PFSK-1 (cell line): ENCODE results near the gene MMP15.

Experiments
- POLR2AphosphoS5 ChIP-seq: IDR thresholded peaks from 2 replicates; pipeline ENCODE4 v1.6.1; 2012; ENCODE audit warnings: low read depth, mild to moderate bottlenecking, control low read depth, low read length, moderate library complexity
- TAF1 ChIP-seq: IDR thresholded peaks from 2 replicates; pipeline ENCODE4 v1.6.1; 2012; ENCODE audit warnings: low read length, control low read depth, borderline replicate concordance; ENCODE audit not compliant: insufficient read depth
- TF ChIP-seq, protein P1 (sequence below), 2 experiments: IDR thresholded peaks; 2 replicates each; pipeline versions ENCODE4 v1.6.1 to v1.8.0; 2011 to 2012; ENCODE audit warnings: low read depth in 2 of 2, low read length in 2 of 2, control low read depth in 1 of 2, inconsistent platforms in 1 of 2, mild to moderate bottlenecking in 1 of 2, moderate library complexity in 1 of 2; ENCODE audit not compliant: insufficient read depth in 1 of 2

DNA sequence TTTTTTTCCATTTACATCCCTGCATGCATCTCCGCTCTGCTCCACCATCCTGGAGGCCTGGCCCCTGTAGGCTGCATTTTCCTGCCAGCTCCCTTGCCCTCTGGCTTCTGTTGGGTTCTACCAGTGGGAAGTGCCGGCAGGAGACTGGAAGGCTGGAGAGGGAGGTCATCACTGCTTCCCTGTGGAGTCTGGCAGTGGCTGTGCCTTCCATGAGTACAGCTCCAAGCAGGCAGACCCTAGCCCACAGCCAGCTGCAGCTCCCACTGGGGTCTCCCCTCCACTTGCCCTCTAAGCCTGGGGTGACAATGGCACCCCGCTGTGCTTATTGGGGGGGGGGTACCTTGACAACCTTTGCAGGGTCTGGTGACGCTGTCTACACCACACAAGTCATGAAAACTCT, 37.3 kb downstream of the MMP15 start:
- no peak for TF ChIP-seq POLR2AphosphoS5
- TF ChIP-seq, protein P1, sequence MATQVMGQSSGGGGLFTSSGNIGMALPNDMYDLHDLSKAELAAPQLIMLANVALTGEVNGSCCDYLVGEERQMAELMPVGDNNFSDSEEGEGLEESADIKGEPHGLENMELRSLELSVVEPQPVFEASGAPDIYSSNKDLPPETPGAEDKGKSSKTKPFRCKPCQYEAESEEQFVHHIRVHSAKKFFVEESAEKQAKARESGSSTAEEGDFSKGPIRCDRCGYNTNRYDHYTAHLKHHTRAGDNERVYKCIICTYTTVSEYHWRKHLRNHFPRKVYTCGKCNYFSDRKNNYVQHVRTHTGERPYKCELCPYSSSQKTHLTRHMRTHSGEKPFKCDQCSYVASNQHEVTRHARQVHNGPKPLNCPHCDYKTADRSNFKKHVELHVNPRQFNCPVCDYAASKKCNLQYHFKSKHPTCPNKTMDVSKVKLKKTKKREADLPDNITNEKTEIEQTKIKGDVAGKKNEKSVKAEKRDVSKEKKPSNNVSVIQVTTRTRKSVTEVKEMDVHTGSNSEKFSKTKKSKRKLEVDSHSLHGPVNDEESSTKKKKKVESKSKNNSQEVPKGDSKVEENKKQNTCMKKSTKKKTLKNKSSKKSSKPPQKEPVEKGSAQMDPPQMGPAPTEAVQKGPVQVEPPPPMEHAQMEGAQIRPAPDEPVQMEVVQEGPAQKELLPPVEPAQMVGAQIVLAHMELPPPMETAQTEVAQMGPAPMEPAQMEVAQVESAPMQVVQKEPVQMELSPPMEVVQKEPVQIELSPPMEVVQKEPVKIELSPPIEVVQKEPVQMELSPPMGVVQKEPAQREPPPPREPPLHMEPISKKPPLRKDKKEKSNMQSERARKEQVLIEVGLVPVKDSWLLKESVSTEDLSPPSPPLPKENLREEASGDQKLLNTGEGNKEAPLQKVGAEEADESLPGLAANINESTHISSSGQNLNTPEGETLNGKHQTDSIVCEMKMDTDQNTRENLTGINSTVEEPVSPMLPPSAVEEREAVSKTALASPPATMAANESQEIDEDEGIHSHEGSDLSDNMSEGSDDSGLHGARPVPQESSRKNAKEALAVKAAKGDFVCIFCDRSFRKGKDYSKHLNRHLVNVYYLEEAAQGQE (IDR thresholded peaks at IDR 0.05; ENCODE audit: insufficient read depth in 1 of 2, low read depth in 2 of 2, low read length in 2 of 2) = no peak
- TF ChIP-seq TAF1 = no peak
